SW 1271 (cell line): ENCODE measurements around the gene FMC1.
"Not testable (repeated sequence)": the region's sequence is repeated elsewhere in the genome, so short reads cannot be mapped to it uniquely, and the experiment has no call there.

Source experiments
- DNase-seq, 2 experiments: peaks; one replicate each; lab custom pipeline; 2025; lab: John Stamatoyannopoulos, UW

Gene FMC1

DNA sequence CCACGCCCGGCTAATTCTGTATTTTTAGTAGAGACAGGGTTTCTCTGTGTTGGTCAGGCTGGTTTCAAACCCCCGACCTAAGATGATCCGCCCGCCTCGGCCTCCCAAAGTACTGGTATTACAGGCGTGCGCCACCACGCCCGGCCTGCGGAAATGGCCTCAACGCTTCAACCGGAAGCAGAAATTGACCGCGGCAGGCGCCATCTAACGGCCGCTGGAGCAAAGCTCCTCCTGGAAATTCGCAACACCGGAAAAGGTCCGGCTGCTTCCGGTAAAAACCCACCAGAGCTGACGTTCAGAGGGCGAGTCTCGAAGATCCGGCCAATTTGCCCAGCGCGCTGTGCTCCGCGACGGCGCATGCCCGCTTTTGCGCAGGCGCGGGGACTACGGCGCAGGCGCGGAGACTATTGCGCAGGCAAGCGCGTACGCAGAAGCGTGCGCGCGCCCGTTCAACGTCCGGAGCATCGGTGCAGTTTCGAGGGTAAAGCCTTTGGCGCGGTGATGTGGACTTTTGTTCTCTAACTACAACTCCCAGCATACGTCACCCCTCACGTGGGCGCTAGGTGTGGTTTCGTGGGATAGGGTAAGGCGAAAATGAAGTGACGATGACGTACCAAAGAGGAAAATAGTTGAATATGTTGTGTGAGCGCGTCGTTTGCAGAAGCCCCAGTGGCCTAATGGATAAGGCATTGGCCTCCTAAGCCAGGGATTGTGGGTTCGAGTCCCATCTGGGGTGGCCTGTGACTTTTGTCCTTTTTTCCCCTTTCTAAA lies 915 bp upstream of the FMC1 start:
- peak; percentile 99 to 100 for DNase-seq

- no peak for DNase-seq
Measured at GRCh38 chr7:139340808-139341057, 404 bp upstream of the FMC1 start.

GRCh38 chr7:139341776-139342226 lies 664 bp downstream of the FMC1 start:
- no peak for DNase-seq

DNA sequence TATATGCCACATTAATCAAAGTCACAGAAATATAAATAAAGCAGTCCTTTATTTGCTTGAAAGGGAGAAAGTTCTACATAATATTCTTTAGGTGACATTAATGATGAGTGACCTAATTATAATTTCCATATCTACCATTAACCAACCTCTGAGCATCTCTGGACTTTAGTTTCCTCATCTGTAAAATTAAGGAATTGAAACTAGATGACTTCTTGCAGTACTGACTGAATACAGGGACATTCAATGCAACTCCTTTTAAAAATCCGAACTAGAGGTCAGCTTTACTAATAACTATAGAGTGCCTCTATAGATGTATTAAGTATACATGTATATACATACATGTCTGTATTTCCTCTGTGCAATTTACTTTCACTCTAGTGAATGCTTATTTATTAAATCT lies 3.9 kb downstream of the FMC1 start:
- DNase-seq: no peak

DNA sequence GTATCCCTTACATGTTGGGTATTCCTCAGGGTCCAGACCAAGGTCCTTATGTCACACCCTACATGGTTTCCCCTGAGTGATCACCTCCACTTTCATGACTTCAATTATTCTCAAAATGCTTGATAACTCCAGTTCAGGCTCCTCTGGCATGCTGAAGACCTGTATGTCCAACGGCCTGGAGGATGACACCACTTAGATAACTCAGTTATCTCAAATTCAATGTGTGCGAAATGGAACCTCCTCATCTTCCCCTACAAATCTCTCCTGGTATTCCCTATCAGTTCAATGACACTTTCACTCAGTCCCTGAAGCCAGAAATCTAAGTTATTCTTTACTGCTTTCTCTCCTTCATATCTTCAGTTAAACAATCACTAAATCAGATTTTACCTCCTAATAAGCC lies 9.9 kb downstream of the FMC1 start:
- DNase-seq: no peak

DNA sequence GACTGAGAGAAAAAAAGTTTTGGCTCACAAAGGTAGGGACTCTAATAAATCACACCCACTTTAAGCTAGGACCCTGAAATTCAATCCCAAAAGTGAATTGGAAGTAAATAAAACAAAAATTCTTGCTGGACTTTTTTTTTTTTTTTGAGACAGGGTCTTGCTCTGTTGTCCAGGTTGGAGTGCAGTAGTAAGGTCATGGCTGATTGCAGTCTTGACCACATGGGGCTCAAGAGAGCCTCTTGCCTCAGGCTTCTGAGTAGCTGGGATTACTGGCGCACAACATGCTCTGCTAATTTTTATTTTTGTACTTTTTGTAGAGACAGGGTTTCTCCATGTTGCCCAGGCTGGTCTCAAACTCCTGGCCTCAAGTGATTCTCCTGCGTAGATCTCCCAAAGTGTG lies 13.6 kb downstream of the FMC1 start:
- no peak for DNase-seq

- DNase-seq: no peak
Measured at GRCh38 chr7:139355320-139355719, 14.2 kb downstream of the FMC1 start.

GRCh38 chr7:139357729-139358506 lies 16.8 kb downstream of the FMC1 start:
- DNase-seq: not testable (repeated sequence)

- DNase-seq: peak; percentile 28 to 49
Measured at GRCh38 chr7:139358541-139359365, 17.6 kb downstream of the FMC1 start.

- DNase-seq: peak; percentile 78 to 96
Measured at GRCh38 chr7:139359366-139360209, 18.5 kb downstream of the FMC1 start, which contains the start of gene LUC7L2. TSS of gene LUC7L2 (plus strand) at chr7:139359894. CDS start at chr7:139360262, 368 bp downstream.

GRCh38 chr7:139360210-139360947 lies 19.2 kb downstream of the FMC1 start:
- DNase-seq: peak; percentile 85 to 89

- no peak for DNase-seq
Measured at GRCh38 chr7:139360948-139361307, 19.8 kb downstream of the FMC1 start.

- DNase-seq: no peak
Measured at GRCh38 chr7:139361523-139361922, 20.4 kb downstream of the FMC1 start.

GRCh38 chr7:139362302-139362701 lies 21.2 kb downstream of the FMC1 start:
- DNase-seq: no peak

DNA sequence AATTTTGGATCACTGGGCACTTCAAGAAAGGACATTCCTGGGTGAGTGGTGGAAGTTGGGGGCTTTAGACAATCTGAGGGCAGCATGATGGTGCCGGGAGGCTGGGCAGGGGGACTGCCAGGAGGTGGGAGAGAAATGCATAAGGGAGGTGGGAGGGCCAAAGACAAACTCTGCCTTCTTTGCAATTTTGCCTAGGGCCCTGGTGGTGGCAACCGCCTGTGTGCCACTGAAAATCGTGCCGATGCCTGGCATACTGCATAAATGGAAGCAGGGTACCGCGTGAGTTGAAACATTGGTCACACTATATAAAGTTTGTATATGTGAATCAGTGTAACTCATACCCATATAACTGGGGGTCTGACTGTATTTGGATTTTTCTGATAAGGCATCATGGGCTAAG lies 21.8 kb downstream of the FMC1 start:
- DNase-seq: no peak

DNA sequence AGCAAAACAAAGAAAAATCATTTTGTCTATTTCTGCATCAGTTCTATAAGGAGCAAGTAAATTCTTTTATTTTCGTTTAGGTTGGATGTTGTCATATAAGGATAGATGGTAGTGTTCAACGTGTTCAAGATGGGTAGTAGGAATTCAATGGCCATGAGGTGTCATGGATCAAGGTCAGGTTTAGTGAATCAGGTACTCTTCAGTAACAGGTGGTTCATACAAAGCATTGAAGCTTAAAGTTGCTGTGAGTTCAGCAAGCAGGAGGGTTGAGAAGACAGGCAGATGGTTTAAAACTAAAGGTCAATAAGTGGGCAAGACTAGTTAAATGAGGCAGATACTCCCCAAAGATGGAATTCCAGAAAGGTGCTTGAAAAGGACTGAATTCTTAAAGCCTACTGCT lies 24.2 kb downstream of the FMC1 start:
- no peak for DNase-seq

DNA sequence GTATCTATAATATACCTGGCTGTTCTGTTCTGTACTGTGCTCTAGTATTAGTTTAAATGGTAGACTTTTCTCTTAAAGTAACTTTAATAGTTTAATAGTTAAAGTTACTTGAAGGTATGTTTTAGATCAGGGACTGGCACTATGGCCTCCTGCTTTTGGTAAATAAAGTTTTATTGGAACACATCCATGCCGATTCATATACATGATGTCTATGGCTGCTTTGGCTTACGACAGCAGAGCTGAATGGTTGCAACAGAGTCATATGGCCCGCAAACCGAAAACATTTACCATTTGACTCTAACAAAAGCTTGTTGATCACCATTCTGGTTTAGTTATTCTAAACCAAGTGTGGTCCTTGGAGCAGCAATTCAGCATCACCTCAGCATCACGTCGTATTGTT lies 25.3 kb downstream of the FMC1 start:
- no peak for DNase-seq

DNA sequence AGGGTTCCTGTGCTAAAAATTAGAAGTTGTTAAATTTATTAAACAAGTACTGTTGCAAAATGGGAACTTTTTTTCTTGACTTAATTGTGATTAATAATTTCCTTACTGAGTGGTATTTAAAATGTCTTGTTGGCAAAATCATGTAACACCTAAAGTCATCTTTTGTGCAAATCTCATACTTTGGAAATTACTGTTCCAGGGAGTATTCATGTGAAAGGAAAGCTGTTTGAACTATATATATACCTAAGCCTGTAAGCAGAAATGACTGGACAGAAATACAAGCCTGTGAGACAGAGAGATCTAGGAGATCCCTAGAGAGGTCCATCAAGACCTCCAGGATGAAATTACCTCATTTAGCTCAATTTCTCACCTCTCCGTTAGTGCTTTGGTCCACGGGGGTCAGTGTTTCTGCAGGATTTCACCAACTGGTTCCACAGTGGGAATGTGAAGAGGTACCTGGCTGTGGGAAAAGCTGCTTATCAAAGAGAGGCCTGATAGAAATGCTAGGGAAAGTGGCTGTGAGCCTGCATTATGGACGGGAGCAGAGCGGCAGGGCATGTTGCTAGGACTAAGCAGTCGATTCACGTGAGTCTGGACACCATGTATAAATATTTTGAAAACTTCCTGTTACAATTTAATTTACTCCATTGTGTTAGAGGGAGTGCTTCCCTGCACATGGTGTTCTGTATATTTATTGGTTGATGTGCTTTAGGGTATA lies 26.5 kb downstream of the FMC1 start:
- DNase-seq: no peak

- no peak for DNase-seq
Measured at GRCh38 chr7:139370301-139370942, 29.3 kb downstream of the FMC1 start.

GRCh38 chr7:139370943-139371313 lies 29.8 kb downstream of the FMC1 start:
- no peak for DNase-seq
